Fibroblast of lung (primary cell): ENCODE data around the gene WHAMM.

Source experiments
- CTCF ChIP-seq, 2 donors: IDR thresholded peaks in 1 of 2; conservative IDR thresholded peaks in 1 of 2; 1 replicate in 1 of 2; 2 replicates in 1 of 2; pipeline ENCODE4 v1.5.1; 2011 to 2012; ENCODE audit warnings: low read length in 2 of 2, control low read depth in 1 of 2, inconsistent platforms in 1 of 2, low read depth in 1 of 2, mild to moderate bottlenecking in 1 of 2
- EZH2 ChIP-seq: IDR thresholded peaks from 2 replicates; pipeline ENCODE4 v1.5.1; 2012; ENCODE audit warnings: low read length, control low read depth, mild to moderate bottlenecking; ENCODE audit errors: missing control alignments

DNA sequence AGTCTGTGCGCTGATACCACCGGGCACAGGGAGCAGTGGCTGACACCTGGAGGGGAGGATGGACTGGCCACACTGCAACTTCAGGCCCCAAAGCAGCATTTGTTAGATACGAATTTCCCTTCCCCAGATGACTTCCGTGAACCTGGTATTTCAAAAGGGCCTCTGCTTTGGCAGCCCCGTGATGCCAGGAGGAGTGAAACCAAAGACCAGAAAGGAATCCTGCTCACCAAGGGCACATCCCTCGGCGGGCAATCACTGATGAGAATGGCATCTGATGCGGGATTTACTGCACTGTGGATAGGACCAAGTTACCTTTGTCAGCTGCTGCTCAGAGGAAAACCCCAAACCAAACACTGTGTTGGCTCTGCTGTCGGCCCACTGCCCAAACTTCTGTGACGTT, 65.5 kb downstream of the WHAMM start:
- TF ChIP-seq CTCF (conservative IDR thresholded peaks at IDR 0.05 in 1 of 2, IDR thresholded peaks at IDR 0.05 in 1 of 2; ENCODE audit: low read depth in 1 of 2, low read length in 2 of 2) = no peak
- no peak for TF ChIP-seq EZH2
